Measurements from ENCODE around the gene GPHN. TPM values are rescaled to one million over a fixed set of nuclear protein-coding genes. Genes with fewer than 3 reads are reported as not detected.

The GPHN gene
- total RNA-seq, 1 experiment from 2014 or later, result 11.3 TPM

- H3K9me3 Mint-ChIP-seq (ENCODE audit: unreplicated experiment), result peaks cover under 1% of the 10 kb centered on the region
- H3K9me3 ChIP-seq, result no peaks in the 10 kb centered on the region
- no peak for DNase-seq
- H3K36me3 ChIP-seq (ENCODE audit: control insufficient read depth, insufficient read depth, low read length), result no peaks in the 10 kb centered on the region
- H3K4me1 ChIP-seq, result no peaks in the 10 kb centered on the region
- H3K4me3 Mint-ChIP-seq (ENCODE audit: unreplicated experiment), result no peak overlapping the region
- no peaks in the 10 kb centered on the region for H3K36me3 Mint-ChIP-seq (ENCODE audit: insufficient read depth, unreplicated experiment)
- no peak for TF ChIP-seq CTCF (IDR thresholded peaks at IDR 0.05; ENCODE audit: insufficient read depth in 1 of 2, low read depth in 1 of 2, low read length in 1 of 2, severe bottlenecking in 1 of 2, unreplicated experiment in 1 of 2)
- ChIA-PET POLR2A (no interaction called here), CTCF (no interaction called here)
- H3K27me3 ChIP-seq (replicated peaks; ENCODE audit: control insufficient read depth, insufficient read depth, low read length), result no peaks in the 10 kb centered on the region
- intact Hi-C loops (cut with micrococcal nuclease; ENCODE audit: unreplicated experiment), result loop anchor here (10.0 kb wide), 2 partner anchors 217 to 637 kb away; no protein-coding TSS in a partner anchor
- no peaks in the 10 kb centered on the region for H3K4me1 Mint-ChIP-seq (ENCODE audit: low read depth, unreplicated experiment)
- no peak overlapping the region for H3K4me3 ChIP-seq (ENCODE audit: low read depth, low read length)
- no peak overlapping the region for H3K27ac Mint-ChIP-seq (ENCODE audit: unreplicated experiment)
- no peaks in the 10 kb centered on the region for H3K27me3 Mint-ChIP-seq (ENCODE audit: insufficient read depth, unreplicated experiment)
- no TSS peak for BruUV-seq (replicated peaks)
These were observed 623.7 kb downstream of the GPHN start for GRCh38 chr14:67131691-67132090.

- no peak overlapping the region for H3K27ac Mint-ChIP-seq (ENCODE audit: unreplicated experiment)
- CTCF ChIA-PET, result no interaction called here
These were observed 625.2 kb downstream of the GPHN start for GRCh38 chr14:67133144-67133543.

DNA sequence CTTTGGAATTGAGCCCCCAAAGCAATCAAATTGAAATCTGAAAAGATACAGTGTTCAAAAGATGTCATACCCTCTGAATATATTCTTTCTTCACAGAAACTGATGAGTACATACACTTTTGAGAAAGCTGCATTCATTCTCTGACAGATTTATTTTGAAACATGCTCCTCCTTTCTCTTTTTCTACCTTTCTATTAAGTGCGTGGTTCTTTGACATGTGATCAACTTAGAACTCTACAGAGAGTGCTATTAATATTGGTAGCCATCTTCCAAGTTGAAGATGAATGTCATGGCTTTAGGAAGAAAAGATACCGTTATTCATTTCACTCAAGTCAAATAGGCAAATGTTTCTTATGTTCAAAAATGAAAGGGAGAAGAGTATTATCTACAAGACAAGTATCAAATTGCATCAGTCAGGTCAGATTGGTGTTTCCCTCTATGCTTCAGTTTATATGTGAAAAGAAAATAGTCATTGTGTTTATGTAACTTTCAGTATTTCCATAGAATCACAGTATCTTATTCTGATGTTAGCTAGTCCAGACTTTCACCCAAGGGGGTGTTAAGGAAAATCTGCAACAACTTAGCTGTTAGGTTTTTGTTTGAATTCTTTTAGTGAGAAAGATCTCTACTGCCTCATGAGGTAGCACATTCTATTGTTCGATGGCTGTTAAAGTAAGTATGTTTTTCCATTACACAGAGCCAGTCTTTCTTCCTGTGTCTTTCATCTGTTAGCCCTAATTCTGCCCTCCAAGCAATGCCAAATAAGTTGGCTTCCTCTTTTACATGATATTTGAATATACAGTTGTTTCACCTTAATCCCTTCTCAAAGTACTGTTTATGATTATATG is 625.9 kb downstream of the GPHN start:
- TF ChIP-seq CTCF (IDR thresholded peaks at IDR 0.05; ENCODE audit: insufficient read depth in 1 of 2, low read depth in 1 of 2, low read length in 1 of 2, severe bottlenecking in 1 of 2, unreplicated experiment in 1 of 2), result no peak
- intact Hi-C loops (cut with micrococcal nuclease; ENCODE audit: unreplicated experiment), result loop anchor here (10.0 kb wide), 2 partner anchors 219 to 639 kb away; no protein-coding TSS in a partner anchor
- Histone ChIP-seq H3K9me3 (no peaks in the 10 kb centered on the region), H3K27me3 (replicated peaks; ENCODE audit: control insufficient read depth, insufficient read depth, low read length) (no peaks in the 10 kb centered on the region), H3K36me3 (ENCODE audit: control insufficient read depth, insufficient read depth, low read length) (no peaks in the 10 kb centered on the region), H3K4me1 (no peaks in the 10 kb centered on the region), H3K4me3 (ENCODE audit: low read depth, low read length) (no peak overlapping the region)
- no TSS peak for BruUV-seq (replicated peaks)
- ChIA-PET POLR2A (no interaction called here), CTCF (no interaction called here)
- Mint-ChIP-seq H3K36me3 (ENCODE audit: insufficient read depth, unreplicated experiment) (no peaks in the 10 kb centered on the region), H3K4me3 (ENCODE audit: unreplicated experiment) (no peak overlapping the region), H3K27ac (ENCODE audit: unreplicated experiment) (no peak overlapping the region), H3K27me3 (ENCODE audit: insufficient read depth, unreplicated experiment) (no peaks in the 10 kb centered on the region), H3K4me1 (ENCODE audit: low read depth, unreplicated experiment) (no peaks in the 10 kb centered on the region), H3K9me3 (ENCODE audit: unreplicated experiment) (no peaks in the 10 kb centered on the region)
- no peak for DNase-seq

More at GRCh38 chr14:67133144-67133543, 625.2 kb downstream of the GPHN start:
- intact Hi-C loops (cut with micrococcal nuclease; ENCODE audit: unreplicated experiment), result loop anchor here (10.0 kb wide), 2 partner anchors 218 to 638 kb away; no protein-coding TSS in a partner anchor
- no peaks in the 10 kb centered on the region for H3K4me1 Mint-ChIP-seq (ENCODE audit: low read depth, unreplicated experiment)
- TF ChIP-seq CTCF (IDR thresholded peaks at IDR 0.05; ENCODE audit: insufficient read depth in 1 of 2, low read depth in 1 of 2, low read length in 1 of 2, severe bottlenecking in 1 of 2, unreplicated experiment in 1 of 2), result no peak
- Histone ChIP-seq H3K4me3 (ENCODE audit: low read depth, low read length) (no peak overlapping the region), H3K9me3 (no peaks in the 10 kb centered on the region), H3K4me1 (no peaks in the 10 kb centered on the region), H3K36me3 (ENCODE audit: control insufficient read depth, insufficient read depth, low read length) (no peaks in the 10 kb centered on the region), H3K27me3 (replicated peaks; ENCODE audit: control insufficient read depth, insufficient read depth, low read length) (no peaks in the 10 kb centered on the region)
- no peak overlapping the region for H3K4me3 Mint-ChIP-seq (ENCODE audit: unreplicated experiment)
- no peaks in the 10 kb centered on the region for H3K27me3 Mint-ChIP-seq (ENCODE audit: insufficient read depth, unreplicated experiment)
- no peak for DNase-seq
- no peaks in the 10 kb centered on the region for H3K36me3 Mint-ChIP-seq (ENCODE audit: insufficient read depth, unreplicated experiment)
- BruUV-seq (replicated peaks), result no TSS peak
- H3K9me3 Mint-ChIP-seq (ENCODE audit: unreplicated experiment), result no peaks in the 10 kb centered on the region
- POLR2A ChIA-PET, result no interaction called here
